Measurements from ENCODE around the gene RAB27A. TPM values are rescaled to one million over a fixed set of nuclear protein-coding genes. Genes with fewer than 3 reads are reported as not detected.

RAB27A gene
- total RNA-seq, 1 donor, result 7.2 TPM

- Histone ChIP-seq H4K20me1 (ENCODE audit: insufficient read depth, low read length) (no peaks in the 10 kb centered on the region), H3K4me3 (ENCODE audit: insufficient read depth, low read length) (no peak overlapping the region), H2AFZ (ENCODE audit: low read length) (no peak overlapping the region), H3K9me3 (ENCODE audit: low read depth, low read length) (no peaks in the 10 kb centered on the region), H3K4me1 (ENCODE audit: insufficient read depth, low read length) (peaks cover 13% of the 10 kb centered on the region), H3K79me2 (ENCODE audit: insufficient read depth, low read length) (peaks cover 2% of the 10 kb centered on the region), H3K4me2 (ENCODE audit: insufficient read depth, low read length) (no peak overlapping the region), H3K27me3 (ENCODE audit: insufficient read depth, low read length) (no peaks in the 10 kb centered on the region), H3K36me3 (ENCODE audit: insufficient read depth, low read length) (no peaks in the 10 kb centered on the region), H3K27ac (ENCODE audit: low read depth, low read length) (no peak overlapping the region)
- TF ChIP-seq CTCF (IDR thresholded peaks at IDR 0.05; ENCODE audit: extremely low read depth, low read depth, low read length), result no peak
- no peak for DNase-seq (ENCODE audit: insufficient read length, low spot score, missing footprints)
These were observed 23.1 kb downstream of the RAB27A start for GRCh38 chr15:55266547-55266946.

GRCh38 chr15:55260562-55261131 lies 29.0 kb downstream of the RAB27A start:
- Histone ChIP-seq H3K79me2 (ENCODE audit: insufficient read depth, low read length) (no peaks in the 10 kb centered on the region), H4K20me1 (ENCODE audit: insufficient read depth, low read length) (no peaks in the 10 kb centered on the region), H3K4me3 (ENCODE audit: insufficient read depth, low read length) (no peak overlapping the region), H3K36me3 (ENCODE audit: insufficient read depth, low read length) (no peaks in the 10 kb centered on the region), H3K4me1 (ENCODE audit: insufficient read depth, low read length) (no peaks in the 10 kb centered on the region), H3K27me3 (ENCODE audit: insufficient read depth, low read length) (no peaks in the 10 kb centered on the region), H3K4me2 (ENCODE audit: insufficient read depth, low read length) (no peak overlapping the region), H3K9me3 (ENCODE audit: low read depth, low read length) (no peaks in the 10 kb centered on the region), H3K27ac (ENCODE audit: low read depth, low read length) (no peak overlapping the region), H2AFZ (ENCODE audit: low read length) (no peak overlapping the region)
- TF ChIP-seq CTCF (IDR thresholded peaks at IDR 0.05; ENCODE audit: extremely low read depth, low read depth, low read length), result no peak
- no peak for DNase-seq (ENCODE audit: insufficient read length, low spot score, missing footprints)

- H3K79me2 ChIP-seq (ENCODE audit: insufficient read depth, low read length), result no peaks in the 10 kb centered on the region
- no peaks in the 10 kb centered on the region for H3K36me3 ChIP-seq (ENCODE audit: insufficient read depth, low read length)
- H3K9me3 ChIP-seq (ENCODE audit: low read depth, low read length), result no peaks in the 10 kb centered on the region
- TF ChIP-seq CTCF (IDR thresholded peaks at IDR 0.05; ENCODE audit: extremely low read depth, low read depth, low read length), result no peak
- H4K20me1 ChIP-seq (ENCODE audit: insufficient read depth, low read length), result no peaks in the 10 kb centered on the region
- peaks cover 15% of the 10 kb centered on the region for H3K4me1 ChIP-seq (ENCODE audit: insufficient read depth, low read length)
- DNase-seq (ENCODE audit: insufficient read length, low spot score, missing footprints), result no peak
- no peak overlapping the region for H2AFZ ChIP-seq (ENCODE audit: low read length)
- H3K4me3 ChIP-seq (ENCODE audit: insufficient read depth, low read length), result no peak overlapping the region
- H3K27me3 ChIP-seq (ENCODE audit: insufficient read depth, low read length), result no peaks in the 10 kb centered on the region
- no peak overlapping the region for H3K4me2 ChIP-seq (ENCODE audit: insufficient read depth, low read length)
- no peak overlapping the region for H3K27ac ChIP-seq (ENCODE audit: low read depth, low read length)
These were observed 31.7 kb downstream of the RAB27A start for GRCh38 chr15:55257938-55258337.

GRCh38 chr15:55257012-55257670 lies 32.5 kb downstream of the RAB27A start:
- no peak for TF ChIP-seq CTCF (IDR thresholded peaks at IDR 0.05; ENCODE audit: extremely low read depth, low read depth, low read length)
- peaks cover 16% of the 10 kb centered on the region for H3K4me1 ChIP-seq (ENCODE audit: insufficient read depth, low read length)
- H3K9me3 ChIP-seq (ENCODE audit: low read depth, low read length), result no peaks in the 10 kb centered on the region
- no peak overlapping the region for H3K4me3 ChIP-seq (ENCODE audit: insufficient read depth, low read length)
- H4K20me1 ChIP-seq (ENCODE audit: insufficient read depth, low read length), result no peaks in the 10 kb centered on the region
- H3K27me3 ChIP-seq (ENCODE audit: insufficient read depth, low read length), result no peaks in the 10 kb centered on the region
- H3K4me2 ChIP-seq (ENCODE audit: insufficient read depth, low read length), result no peak overlapping the region
- DNase-seq (ENCODE audit: insufficient read length, low spot score, missing footprints), result no peak
- no peaks in the 10 kb centered on the region for H3K79me2 ChIP-seq (ENCODE audit: insufficient read depth, low read length)
- no peaks in the 10 kb centered on the region for H3K36me3 ChIP-seq (ENCODE audit: insufficient read depth, low read length)
- no peak overlapping the region for H2AFZ ChIP-seq (ENCODE audit: low read length)
- H3K27ac ChIP-seq (ENCODE audit: low read depth, low read length), result no peak overlapping the region

Measured in osteoblast (primary cell).